PFSK-1 (cell line): ENCODE data around the gene NOP56.

ENCODE experiments used
- FOXP2 ChIP-seq: optimal IDR thresholded peaks from 2 replicates; pipeline ENCODE3; 2011; ENCODE audit warnings: borderline replicate concordance, control low read depth, inconsistent platforms; ENCODE audit not compliant: insufficient read depth; ENCODE audit errors: extremely low read length, extremely low read depth
- POLR2AphosphoS5 ChIP-seq: IDR thresholded peaks from 2 replicates; pipeline ENCODE4 v1.6.1; 2012; ENCODE audit warnings: low read depth, mild to moderate bottlenecking, control low read depth, low read length, moderate library complexity
- REST ChIP-seq, 2 experiments: IDR thresholded peaks; 2 replicates each; pipeline versions ENCODE4 v1.6.1 to v1.8.0; 2011 to 2012; ENCODE audit warnings: low read depth in 2 of 2, low read length in 2 of 2, control low read depth in 1 of 2, inconsistent platforms in 1 of 2, mild to moderate bottlenecking in 1 of 2, moderate library complexity in 1 of 2; ENCODE audit not compliant: insufficient read depth in 1 of 2
- SIN3A ChIP-seq: IDR thresholded peaks from 2 replicates; pipeline ENCODE4 v1.6.1; 2012; ENCODE audit warnings: mild to moderate bottlenecking, low read length, moderate library complexity, borderline replicate concordance; ENCODE audit not compliant: insufficient read depth
- TAF1 ChIP-seq: IDR thresholded peaks from 2 replicates; pipeline ENCODE4 v1.6.1; 2012; ENCODE audit warnings: low read length, control low read depth, borderline replicate concordance; ENCODE audit not compliant: insufficient read depth

NOP56 gene

GRCh38 chr20:2624190-2624589 is 28.2 kb upstream of the NOP56 start:
- TF ChIP-seq POLR2AphosphoS5 (no peak), REST (IDR thresholded peaks at IDR 0.05; ENCODE audit: insufficient read depth in 1 of 2, low read depth in 2 of 2, low read length in 2 of 2) (no peak), TAF1 (no peak), SIN3A (no peak), FOXP2 (no peak)

GRCh38 chr20:2625062-2625461 is 27.4 kb upstream of the NOP56 start:
- TF ChIP-seq REST (IDR thresholded peaks at IDR 0.05; ENCODE audit: insufficient read depth in 1 of 2, low read depth in 2 of 2, low read length in 2 of 2) (no peak), POLR2AphosphoS5 (no peak)

- no peak for TF ChIP-seq FOXP2
- no peak for TF ChIP-seq SIN3A
- TF ChIP-seq TAF1 = no peak
- no peak for TF ChIP-seq REST (IDR thresholded peaks at IDR 0.05; ENCODE audit: insufficient read depth in 1 of 2, low read depth in 2 of 2, low read length in 2 of 2)
- TF ChIP-seq POLR2AphosphoS5 = no peak
Observed at GRCh38 chr20:2626853-2627541, 25.4 kb upstream of the NOP56 start.

- TF ChIP-seq POLR2AphosphoS5 (no peak), REST (IDR thresholded peaks at IDR 0.05; ENCODE audit: insufficient read depth in 1 of 2, low read depth in 2 of 2, low read length in 2 of 2) (no peak), FOXP2 (no peak), TAF1 (no peak), SIN3A (no peak)
Observed at GRCh38 chr20:2631228-2631627, 21.2 kb upstream of the NOP56 start.

DNA sequence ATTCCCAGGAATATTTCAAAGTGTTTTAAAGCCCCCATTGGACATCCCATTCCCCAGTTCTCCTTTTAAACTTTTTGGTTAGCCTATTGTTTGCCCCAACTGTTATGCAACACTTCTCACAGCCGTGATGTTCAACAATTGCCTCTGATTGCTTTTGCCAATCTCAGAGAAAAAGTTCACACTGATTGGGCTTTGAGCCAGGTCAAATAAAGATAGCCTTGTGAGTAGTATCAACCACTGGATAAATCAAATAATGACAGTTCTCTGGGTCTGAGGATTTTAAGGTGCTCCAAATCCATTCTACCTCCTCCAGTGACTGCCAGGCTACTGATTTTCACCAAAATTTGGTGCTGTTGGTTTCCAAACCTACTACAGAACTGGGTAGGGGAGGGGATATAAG is 19.1 kb upstream of the NOP56 start:
- no peak for TF ChIP-seq REST (IDR thresholded peaks at IDR 0.05; ENCODE audit: insufficient read depth in 1 of 2, low read depth in 2 of 2, low read length in 2 of 2)
